ENCODE measurements around the gene KDM3A. TPM values are rescaled to one million over a fixed set of nuclear protein-coding genes. Genes with fewer than 3 reads are reported as not detected.

Gene KDM3A
- polyA plus RNA-seq, 1 of the 3 experiments (the other 2 are of a cell fraction): 13.7 TPM

GRCh38 chr2:86411396-86411795 is 29.8 kb upstream of the KDM3A start:
- Histone ChIP-seq H3F3A (replicated peaks; ENCODE audit: insufficient read depth) (no peaks in the 10 kb centered on the region), H3K4me2 (no peak overlapping the region), H3K27ac (ENCODE audit: low read depth in 2 of 2, low read length in 1 of 2) (no peak overlapping the region), H3K36me3 (replicated peaks in 1 of 2; ENCODE audit: control insufficient read depth in 1 of 2, insufficient read depth in 2 of 2, low read length in 1 of 2) (no peaks in the 10 kb centered on the region), H2AFZ (ENCODE audit: low read depth) (no peak overlapping the region), H3K9me3 (no peaks in the 10 kb centered on the region), H4K20me1 (ENCODE audit: insufficient read depth) (no peaks in the 10 kb centered on the region), H3K4me1 (ENCODE audit: control insufficient read depth in 1 of 2, insufficient read depth in 2 of 2, low read depth in 1 of 2, low read length in 1 of 2) (peaks cover 0 to 4% of the 10 kb centered on the region in 2 experiments; a peak in 1 of 4 replicates), H3K9ac (no peak overlapping the region), H3K79me2 (ENCODE audit: insufficient read depth) (no peaks in the 10 kb centered on the region), H3K4me3 (ENCODE audit: low read depth in 2 of 2, low read length in 1 of 2) (no peak overlapping the region), H3K27me3 (ENCODE audit: insufficient read depth) (no peaks in the 10 kb centered on the region), H3K9me2 (no peaks in the 10 kb centered on the region)
- TF ChIP-seq POLR2AphosphoS5 (IDR thresholded peaks at IDR 0.05; ENCODE audit: low read depth, low read length) (no peak), RFX5 (IDR thresholded peaks at IDR 0.05; ENCODE audit: low read length) (no peak), ZBTB33 (IDR thresholded peaks at IDR 0.05; ENCODE audit: borderline replicate concordance, low read depth) (no peak), FOXM1 (IDR thresholded peaks at IDR 0.05; ENCODE audit: low read depth) (no peak), MXI1 (IDR thresholded peaks at IDR 0.05; ENCODE audit: low read depth, low read length) (no peak), TEAD4 (IDR thresholded peaks at IDR 0.05; ENCODE audit: borderline replicate concordance, insufficient read depth) (no peak), TAF1 (IDR thresholded peaks at IDR 0.05; ENCODE audit: borderline replicate concordance, low read depth, low read length) (no peak), MEF2A (IDR thresholded peaks at IDR 0.05; ENCODE audit: borderline replicate concordance, low read depth) (no peak), CHD2 (IDR thresholded peaks at IDR 0.05; ENCODE audit: low read length, partially characterized antibody) (no peak), ELF1 (IDR thresholded peaks at IDR 0.05) (no peak), FOXJ3 (CRISPR knock-in tag; IDR thresholded peaks at IDR 0.05) (no peak), NFIC (IDR thresholded peaks at IDR 0.05; ENCODE audit: borderline replicate concordance) (no peak)
- TF ChIP-seq, protein P1, sequence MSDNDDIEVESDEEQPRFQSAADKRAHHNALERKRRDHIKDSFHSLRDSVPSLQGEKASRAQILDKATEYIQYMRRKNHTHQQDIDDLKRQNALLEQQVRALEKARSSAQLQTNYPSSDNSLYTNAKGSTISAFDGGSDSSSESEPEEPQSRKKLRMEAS (IDR thresholded peaks at IDR 0.05; ENCODE audit: low read depth): no peak
- TF ChIP-seq, protein P2, sequence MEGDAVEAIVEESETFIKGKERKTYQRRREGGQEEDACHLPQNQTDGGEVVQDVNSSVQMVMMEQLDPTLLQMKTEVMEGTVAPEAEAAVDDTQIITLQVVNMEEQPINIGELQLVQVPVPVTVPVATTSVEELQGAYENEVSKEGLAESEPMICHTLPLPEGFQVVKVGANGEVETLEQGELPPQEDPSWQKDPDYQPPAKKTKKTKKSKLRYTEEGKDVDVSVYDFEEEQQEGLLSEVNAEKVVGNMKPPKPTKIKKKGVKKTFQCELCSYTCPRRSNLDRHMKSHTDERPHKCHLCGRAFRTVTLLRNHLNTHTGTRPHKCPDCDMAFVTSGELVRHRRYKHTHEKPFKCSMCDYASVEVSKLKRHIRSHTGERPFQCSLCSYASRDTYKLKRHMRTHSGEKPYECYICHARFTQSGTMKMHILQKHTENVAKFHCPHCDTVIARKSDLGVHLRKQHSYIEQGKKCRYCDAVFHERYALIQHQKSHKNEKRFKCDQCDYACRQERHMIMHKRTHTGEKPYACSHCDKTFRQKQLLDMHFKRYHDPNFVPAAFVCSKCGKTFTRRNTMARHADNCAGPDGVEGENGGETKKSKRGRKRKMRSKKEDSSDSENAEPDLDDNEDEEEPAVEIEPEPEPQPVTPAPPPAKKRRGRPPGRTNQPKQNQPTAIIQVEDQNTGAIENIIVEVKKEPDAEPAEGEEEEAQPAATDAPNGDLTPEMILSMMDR (IDR thresholded peaks at IDR 0.05): no peak
- TF ChIP-seq, protein P3, sequence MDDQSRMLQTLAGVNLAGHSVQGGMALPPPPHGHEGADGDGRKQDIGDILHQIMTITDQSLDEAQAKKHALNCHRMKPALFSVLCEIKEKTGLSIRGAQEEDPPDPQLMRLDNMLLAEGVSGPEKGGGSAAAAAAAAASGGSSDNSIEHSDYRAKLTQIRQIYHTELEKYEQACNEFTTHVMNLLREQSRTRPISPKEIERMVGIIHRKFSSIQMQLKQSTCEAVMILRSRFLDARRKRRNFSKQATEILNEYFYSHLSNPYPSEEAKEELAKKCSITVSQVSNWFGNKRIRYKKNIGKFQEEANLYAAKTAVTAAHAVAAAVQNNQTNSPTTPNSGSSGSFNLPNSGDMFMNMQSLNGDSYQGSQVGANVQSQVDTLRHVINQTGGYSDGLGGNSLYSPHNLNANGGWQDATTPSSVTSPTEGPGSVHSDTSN (IDR thresholded peaks at IDR 0.05): no peak
- ChIA-PET CTCF (no interaction called here), POLR2A (no interaction called here)
- DNase-seq: no peak
- 30% methylated on average over 6 of the region's 6 CpGs for WGBS (ENCODE audit: low lambda C conversion rate)
